Aorta (tissue), 5 donors: ENCODE data around the gene PAFAH2. TPM values are rescaled to one million over a fixed set of nuclear protein-coding genes. Genes with fewer than 3 reads are reported as not detected.

Experiments used
- ATAC-seq: fragments of 200-7000 bp; cut with Tn5 transposase; one replicate; pipeline ENCODE4 v1.9.1; 2022; ENCODE audit warnings: moderate library complexity; ENCODE audit not compliant: low FRiP score
- DNase-seq, 2 donors: peaks; one replicate each; pipeline ENCODE4 v3.0.0-alpha.2; 2020
- H3K27ac ChIP-seq, 2 donors: one replicate each; pipeline ENCODE4 v1.5.1; 2013; ENCODE audit warnings: low read length in 2 of 2, mild to moderate bottlenecking in 2 of 2, moderate library complexity in 2 of 2, control low read depth in 1 of 2, inconsistent platforms in 1 of 2, low read depth in 1 of 2
- H3K27me3 ChIP-seq, 2 donors: one replicate each; pipeline ENCODE4 v1.6.1; 2013; ENCODE audit warnings: control low read depth in 1 of 2, low read length in 1 of 2, mild to moderate bottlenecking in 1 of 2, moderate library complexity in 1 of 2; ENCODE audit not compliant: insufficient read depth in 2 of 2, control insufficient read depth in 1 of 2
- H3K36me3 ChIP-seq, 2 donors: one replicate each; pipeline ENCODE4 v1.6.1; 2013; ENCODE audit warnings: control low read depth in 1 of 2, low read length in 1 of 2, mild to moderate bottlenecking in 1 of 2; ENCODE audit not compliant: insufficient read depth in 2 of 2, control insufficient read depth in 1 of 2
- H3K4me1 ChIP-seq, 2 donors: one replicate each; pipeline ENCODE4 v1.6.1; 2013; ENCODE audit warnings: low read length in 2 of 2, control low read depth in 1 of 2, mild to moderate bottlenecking in 1 of 2, moderate library complexity in 1 of 2; ENCODE audit not compliant: insufficient read depth in 2 of 2, control insufficient read depth in 1 of 2
- H3K4me3 ChIP-seq, 2 donors: one replicate each; pipeline ENCODE4 v1.5.1; 2013; ENCODE audit warnings: low read length in 2 of 2, control low read depth in 1 of 2, mild to moderate bottlenecking in 1 of 2
- H3K9me3 ChIP-seq: one replicate; pipeline ENCODE4 v1.6.1; 2013; ENCODE audit warnings: mild to moderate bottlenecking, low read length; ENCODE audit not compliant: control insufficient read depth
- WGBS, 2 donors: extraction: QIAGEN DNeasy Blood & Tissue Kit; methylation state at CpG; one replicate each; pipeline ENCODE4 v1.1.7; 2013; 5-methylcytosine and 5-hydroxymethylcytosine counted together
- intact Hi-C, 2 donors: fragments of 100-400 bp; cut with DNase I; formaldehyde crosslinking; loops; one replicate each; pipeline versions ENCODE4 v1.14.2 to v1.15.0; 2022
- polyA plus RNA-seq, 2 donors: library from polyadenylated mRNA; stranded (reverse); fragments of 200-250 nt; gene quantifications; one replicate each; pipeline ENCODE4 v1.2.3, GENCODE V29; 2013
- total RNA-seq, 2 donors: library from RNA; stranded (reverse); fragmentation: NEBNext Ultra II Directional; extraction: Animal tissue kit (Norgen Biotek cat#: 25700); gene quantifications; one replicate each; pipeline ENCODE4 v1.2.1, GENCODE V29; 2021
- donor health status: healthy with polysubstance abuse.
- donor health status: Bipolar disorder and iron deficiency.
- donor health status: DM: no; HTN: no; CAD: no.
- donor health status: DM: no; HTN: no; CAD: no.
- donor health status: DM: yes; HTN: yes; CAD: no.

PAFAH2 gene
- total and polyA plus RNA-seq, 4 donors: 3.7 to 6.4 (median 4.8) TPM

GRCh38 chr1:26041978-26042377 lies 44.1 kb upstream of the PAFAH2 start:
- intact Hi-C loops: no loop called here
- Histone ChIP-seq H3K4me1 (no peaks in the 10 kb centered on the region), H3K27me3 (no peaks in the 10 kb centered on the region)

GRCh38 chr1:26041401-26041800 lies 43.5 kb upstream of the PAFAH2 start:
- no peaks in the 10 kb centered on the region for H3K27me3 ChIP-seq
- no peaks in the 10 kb centered on the region for H3K36me3 ChIP-seq
- DNase-seq: no peak
- H3K9me3 ChIP-seq: no peaks in the 10 kb centered on the region
- H3K4me3 ChIP-seq: no peak overlapping the region
- intact Hi-C loops: no loop called here
- H3K4me1 ChIP-seq: no peaks in the 10 kb centered on the region
- no peak overlapping the region for H3K27ac ChIP-seq
- ATAC-seq: no peak
- WGBS, 2 donors: 75 to 76% methylated on average over 7 of the region's 7 CpGs

More at GRCh38 chr1:26041978-26042377, 44.1 kb upstream of the PAFAH2 start:
- DNase-seq (no peak), ATAC-seq (no peak)
- Histone ChIP-seq H3K36me3 (no peaks in the 10 kb centered on the region), H3K9me3 (no peaks in the 10 kb centered on the region), H3K27ac (no peak overlapping the region), H3K4me3 (no peak overlapping the region)
- 66 to 68% methylated on average over 4 of the region's 4 CpGs for WGBS, 2 donors

- no peaks in the 10 kb centered on the region for H3K27me3 ChIP-seq
- no peak overlapping the region for H3K4me3 ChIP-seq
- H3K4me1 ChIP-seq: no peaks in the 10 kb centered on the region
- DNase-seq (no peak), ATAC-seq (no peak)
- H3K27ac ChIP-seq: no peak overlapping the region
- WGBS, 2 donors: 82 to 83% methylated on average over 6 of the region's 6 CpGs
- H3K36me3 ChIP-seq: no peaks in the 10 kb centered on the region
- H3K9me3 ChIP-seq: no peaks in the 10 kb centered on the region
- intact Hi-C loops: loop anchor here (5.0 kb wide), 3 partner anchors 63 to 123 kb away; no protein-coding TSS in a partner anchor
These were observed 41.0 kb upstream of the PAFAH2 start for GRCh38 chr1:26038904-26039303.

GRCh38 chr1:26038477-26038876 lies 40.6 kb upstream of the PAFAH2 start:
- H3K27me3 ChIP-seq: no peaks in the 10 kb centered on the region
- H3K36me3 ChIP-seq: no peaks in the 10 kb centered on the region
- H3K9me3 ChIP-seq: no peaks in the 10 kb centered on the region
- intact Hi-C loops: loop anchor here (5.0 kb wide), 3 partner anchors 64 to 124 kb away; no protein-coding TSS in a partner anchor
- no peak overlapping the region for H3K27ac ChIP-seq
- DNase-seq (no peak), ATAC-seq (no peak)
- no peaks in the 10 kb centered on the region for H3K4me1 ChIP-seq
- H3K4me3 ChIP-seq: no peak overlapping the region
- 87 to 91% methylated on average over 6 of the region's 6 CpGs for WGBS, 2 donors

GRCh38 chr1:26037904-26038303 lies 40.0 kb upstream of the PAFAH2 start:
- Histone ChIP-seq H3K27me3 (no peaks in the 10 kb centered on the region), H3K4me1 (no peaks in the 10 kb centered on the region), H3K4me3 (no peak overlapping the region), H3K9me3 (no peaks in the 10 kb centered on the region), H3K27ac (no peak overlapping the region), H3K36me3 (no peaks in the 10 kb centered on the region)
- WGBS, 2 donors: 73 to 77% methylated on average over 6 of the region's 6 CpGs
- intact Hi-C loops: loop anchor here (5.0 kb wide), 3 partner anchors 64 to 124 kb away; no protein-coding TSS in a partner anchor
- ATAC-seq (no peak), DNase-seq (no peak)

- no peak overlapping the region for H3K4me3 ChIP-seq
- no peaks in the 10 kb centered on the region for H3K9me3 ChIP-seq
- DNase-seq: no peak
- intact Hi-C loops: loop anchor here (5.0 kb wide), 3 partner anchors 65 to 125 kb away; no protein-coding TSS in a partner anchor
- H3K36me3 ChIP-seq: no peaks in the 10 kb centered on the region
- no peaks in the 10 kb centered on the region for H3K27me3 ChIP-seq
- WGBS, 2 donors: 73 to 79% methylated on average over 10 of the region's 11 CpGs
- H3K27ac ChIP-seq: no peak overlapping the region
- no peaks in the 10 kb centered on the region for H3K4me1 ChIP-seq
- no peak for ATAC-seq
These were observed 39.0 kb upstream of the PAFAH2 start for GRCh38 chr1:26036756-26037281.

GRCh38 chr1:26035959-26036755 lies 38.3 kb upstream of the PAFAH2 start:
- no peaks in the 10 kb centered on the region for H3K4me1 ChIP-seq
- H3K4me3 ChIP-seq: peak overlapping the region; percentile 38 to 71
- WGBS, 2 donors: 11 to 12% methylated on average over 34 to 39 of the region's 39 CpGs
- no peaks in the 10 kb centered on the region for H3K27me3 ChIP-seq
- no peak overlapping the region for H3K27ac ChIP-seq
- peak; percentile 85 to 95 for DNase-seq
- H3K9me3 ChIP-seq: no peaks in the 10 kb centered on the region
- no peaks in the 10 kb centered on the region for H3K36me3 ChIP-seq
- intact Hi-C loops: loop anchor here (5.0 kb wide), 3 partner anchors 66 to 126 kb away; no protein-coding TSS in a partner anchor
- ATAC-seq: peak; percentile 97

GRCh38 chr1:26035203-26035958 lies 37.5 kb upstream of the PAFAH2 start:
- H3K27ac ChIP-seq: peak overlapping the region in 1 of 2 donors; percentile 23
- H3K36me3 ChIP-seq: no peaks in the 10 kb centered on the region
- DNase-seq (peak; percentile 97 to 98), ATAC-seq (peak; percentile 96)
- 0% methylated on average over 59 to 60 of the region's 60 CpGs for WGBS, 2 donors
- H3K4me3 ChIP-seq: peak overlapping the region; percentile 38 to 71
- intact Hi-C loops: loop anchor here (5.0 kb wide), 3 partner anchors 67 to 127 kb away; no protein-coding TSS in a partner anchor
- H3K4me1 ChIP-seq: no peaks in the 10 kb centered on the region
- H3K27me3 ChIP-seq: no peaks in the 10 kb centered on the region
- no peaks in the 10 kb centered on the region for H3K9me3 ChIP-seq
